ENCODE measurements around the gene INTS6L. TPM values are rescaled to one million over a fixed set of nuclear protein-coding genes. Genes with fewer than 3 reads are reported as not detected.

Gene INTS6L
- total RNA-seq, 1 donor from 2014 or later, result 12.9 TPM

- H3K9me3 Mint-ChIP-seq, result no peaks in the 10 kb centered on the region
- H3K4me3 Mint-ChIP-seq, result no peak overlapping the region
- peaks cover 2% of the 10 kb centered on the region for H3K4me1 Mint-ChIP-seq (ENCODE audit: unreplicated experiment)
- no peak for DNase-seq (ENCODE audit: extremely low spot score, unreplicated experiment)
- TF ChIP-seq, protein P1, sequence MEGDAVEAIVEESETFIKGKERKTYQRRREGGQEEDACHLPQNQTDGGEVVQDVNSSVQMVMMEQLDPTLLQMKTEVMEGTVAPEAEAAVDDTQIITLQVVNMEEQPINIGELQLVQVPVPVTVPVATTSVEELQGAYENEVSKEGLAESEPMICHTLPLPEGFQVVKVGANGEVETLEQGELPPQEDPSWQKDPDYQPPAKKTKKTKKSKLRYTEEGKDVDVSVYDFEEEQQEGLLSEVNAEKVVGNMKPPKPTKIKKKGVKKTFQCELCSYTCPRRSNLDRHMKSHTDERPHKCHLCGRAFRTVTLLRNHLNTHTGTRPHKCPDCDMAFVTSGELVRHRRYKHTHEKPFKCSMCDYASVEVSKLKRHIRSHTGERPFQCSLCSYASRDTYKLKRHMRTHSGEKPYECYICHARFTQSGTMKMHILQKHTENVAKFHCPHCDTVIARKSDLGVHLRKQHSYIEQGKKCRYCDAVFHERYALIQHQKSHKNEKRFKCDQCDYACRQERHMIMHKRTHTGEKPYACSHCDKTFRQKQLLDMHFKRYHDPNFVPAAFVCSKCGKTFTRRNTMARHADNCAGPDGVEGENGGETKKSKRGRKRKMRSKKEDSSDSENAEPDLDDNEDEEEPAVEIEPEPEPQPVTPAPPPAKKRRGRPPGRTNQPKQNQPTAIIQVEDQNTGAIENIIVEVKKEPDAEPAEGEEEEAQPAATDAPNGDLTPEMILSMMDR (conservative IDR thresholded peaks at IDR 0.05), result no peak
- no peaks in the 10 kb centered on the region for H3K36me3 Mint-ChIP-seq
- H3K27ac Mint-ChIP-seq, result no peak overlapping the region
- no peaks in the 10 kb centered on the region for H3K27me3 Mint-ChIP-seq
These were observed 16.4 kb downstream of the INTS6L start for GRCh38 chrX:135536877-135537276.

DNA sequence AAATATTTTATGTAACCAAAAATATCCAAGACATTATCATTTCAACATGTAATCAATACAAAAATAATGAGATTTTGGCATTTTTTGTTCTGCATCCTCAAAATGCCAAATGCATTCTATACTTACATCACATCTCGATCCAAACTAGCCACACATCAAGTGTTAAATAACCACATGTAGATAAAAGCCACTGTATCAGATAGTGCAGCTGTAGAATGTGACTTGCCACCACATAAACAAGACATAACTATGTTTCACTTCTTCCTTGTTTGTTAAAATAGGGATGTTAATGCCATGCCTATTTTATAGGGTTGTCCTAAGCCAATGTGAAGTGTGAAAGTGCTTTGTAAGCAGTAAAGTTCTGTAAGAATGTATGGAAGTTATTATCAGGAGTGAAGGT lies 20.9 kb downstream of the INTS6L start:
- TF ChIP-seq, protein P1 (conservative IDR thresholded peaks at IDR 0.05), result no peak
- Mint-ChIP-seq H3K4me1 (ENCODE audit: unreplicated experiment) (peaks cover 5% of the 10 kb centered on the region), H3K36me3 (no peaks in the 10 kb centered on the region), H3K9me3 (no peaks in the 10 kb centered on the region), H3K4me3 (no peak overlapping the region), H3K27ac (no peak overlapping the region), H3K27me3 (no peaks in the 10 kb centered on the region)
- no peak for DNase-seq (ENCODE audit: extremely low spot score, unreplicated experiment)

- Mint-ChIP-seq H3K27me3 (no peaks in the 10 kb centered on the region), H3K4me1 (ENCODE audit: unreplicated experiment) (peaks cover 5% of the 10 kb centered on the region), H3K27ac (no peak overlapping the region), H3K9me3 (no peaks in the 10 kb centered on the region), H3K4me3 (no peak overlapping the region), H3K36me3 (no peaks in the 10 kb centered on the region)
- DNase-seq (ENCODE audit: extremely low spot score, unreplicated experiment), result no peak
- TF ChIP-seq, protein P1 (conservative IDR thresholded peaks at IDR 0.05), result no peak
These were observed 22.7 kb downstream of the INTS6L start for GRCh38 chrX:135543172-135543571.

DNA sequence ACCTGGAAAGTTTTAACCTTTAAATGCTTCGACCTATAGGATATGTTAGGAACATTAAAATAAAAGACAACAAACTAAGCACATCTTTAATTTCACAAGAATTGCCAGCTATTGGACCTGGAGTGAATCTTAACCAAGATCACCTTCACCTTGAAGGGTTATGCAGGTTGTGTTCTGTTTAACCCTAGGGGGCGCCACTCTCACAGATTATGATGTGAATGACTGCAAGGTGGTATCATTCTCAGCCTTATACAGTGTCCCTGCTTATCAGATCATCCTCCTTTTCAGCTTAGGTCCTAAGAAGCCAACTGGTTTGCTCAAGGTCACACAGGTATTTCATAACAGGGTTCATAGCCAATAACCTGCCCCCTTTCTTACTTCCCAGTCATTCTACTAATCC lies 23.5 kb downstream of the INTS6L start:
- no peak overlapping the region for H3K27ac Mint-ChIP-seq
- H3K27me3 Mint-ChIP-seq, result no peaks in the 10 kb centered on the region
- H3K4me1 Mint-ChIP-seq (ENCODE audit: unreplicated experiment), result peaks cover 5% of the 10 kb centered on the region
- no peak overlapping the region for H3K4me3 Mint-ChIP-seq
- no peaks in the 10 kb centered on the region for H3K9me3 Mint-ChIP-seq
- no peak for DNase-seq (ENCODE audit: extremely low spot score, unreplicated experiment)
- H3K36me3 Mint-ChIP-seq, result no peaks in the 10 kb centered on the region
- TF ChIP-seq, protein P1 (conservative IDR thresholded peaks at IDR 0.05), result peak; percentile 33

GRCh38 chrX:135544338-135544948 lies 24.0 kb downstream of the INTS6L start:
- H3K9me3 Mint-ChIP-seq, result no peaks in the 10 kb centered on the region
- H3K27me3 Mint-ChIP-seq, result no peaks in the 10 kb centered on the region
- no peak overlapping the region for H3K4me3 Mint-ChIP-seq
- TF ChIP-seq, protein P1 (conservative IDR thresholded peaks at IDR 0.05), result no peak
- H3K4me1 Mint-ChIP-seq (ENCODE audit: unreplicated experiment), result peaks cover 5% of the 10 kb centered on the region
- DNase-seq (ENCODE audit: extremely low spot score, unreplicated experiment), result no peak
- H3K36me3 Mint-ChIP-seq, result no peaks in the 10 kb centered on the region
- no peak overlapping the region for H3K27ac Mint-ChIP-seq

DNA sequence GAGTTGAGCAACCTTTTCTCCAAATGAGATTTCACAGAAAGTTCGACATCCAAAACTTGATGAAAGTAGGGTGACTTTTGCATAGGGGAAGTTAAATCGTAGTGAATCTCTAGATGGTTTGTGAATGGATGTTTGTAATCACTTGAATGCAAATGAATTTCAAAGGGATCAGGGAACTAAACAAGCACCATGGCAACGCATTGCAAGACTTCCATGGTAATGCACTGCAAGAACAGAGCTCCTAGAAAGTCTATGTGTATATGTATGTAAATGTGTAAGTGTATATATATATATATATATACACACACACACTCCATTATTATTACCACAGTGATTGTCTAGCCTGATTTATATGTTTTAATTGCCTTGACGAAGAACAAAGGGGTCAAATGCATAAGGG lies 27.3 kb downstream of the INTS6L start:
- Mint-ChIP-seq H3K27me3 (no peaks in the 10 kb centered on the region), H3K4me3 (no peak overlapping the region), H3K4me1 (ENCODE audit: unreplicated experiment) (peaks cover 5% of the 10 kb centered on the region), H3K36me3 (peaks cover 4% of the 10 kb centered on the region), H3K27ac (no peak overlapping the region), H3K9me3 (no peaks in the 10 kb centered on the region)
- TF ChIP-seq, protein P1 (conservative IDR thresholded peaks at IDR 0.05), result no peak
- DNase-seq (ENCODE audit: extremely low spot score, unreplicated experiment), result no peak

Measured in type B pancreatic cell (in vitro differentiated cells).